CD4-positive, alpha-beta T cell treated with Interleukin-12 subunit alpha and Interleukin-12 subunit beta, for 1 hour (primary cell): ENCODE data around the gene DCX.
"Not testable (repeated sequence)": the region's sequence is repeated elsewhere in the genome, so short reads cannot be mapped to it uniquely, and the experiment has no call there.

Experiments used
- DNase-seq: peaks from one replicate; pipeline ENCODE4 v3.0.0-alpha.2; 2020

The DCX gene

DNA sequence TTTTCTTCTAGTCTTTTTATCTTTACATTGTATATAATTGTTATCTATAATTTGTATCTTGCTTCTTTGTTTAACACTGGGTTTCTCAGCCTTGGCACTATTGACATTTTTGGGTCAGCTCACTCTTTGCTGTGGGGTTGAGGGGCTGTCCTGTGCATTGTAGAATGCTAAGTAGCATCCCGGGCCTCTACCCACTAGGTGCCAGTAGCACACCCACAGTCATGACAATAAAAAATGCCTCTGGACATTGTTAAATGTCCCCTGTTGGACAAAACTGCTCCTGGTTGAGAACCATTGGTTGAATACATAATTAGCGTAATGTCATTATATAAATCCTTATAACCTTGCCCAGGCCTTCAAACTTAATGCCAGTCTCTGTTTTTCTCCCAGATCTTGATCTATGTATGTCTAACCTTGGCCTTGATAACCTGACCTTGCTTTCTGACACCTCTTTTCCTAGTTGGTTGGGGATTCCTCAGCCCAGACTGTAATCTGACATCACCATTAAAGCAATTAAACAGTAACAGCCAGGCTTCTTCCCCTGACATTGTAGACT lies 46.1 kb downstream of the DCX start:
- DNase-seq = no peak

DNA sequence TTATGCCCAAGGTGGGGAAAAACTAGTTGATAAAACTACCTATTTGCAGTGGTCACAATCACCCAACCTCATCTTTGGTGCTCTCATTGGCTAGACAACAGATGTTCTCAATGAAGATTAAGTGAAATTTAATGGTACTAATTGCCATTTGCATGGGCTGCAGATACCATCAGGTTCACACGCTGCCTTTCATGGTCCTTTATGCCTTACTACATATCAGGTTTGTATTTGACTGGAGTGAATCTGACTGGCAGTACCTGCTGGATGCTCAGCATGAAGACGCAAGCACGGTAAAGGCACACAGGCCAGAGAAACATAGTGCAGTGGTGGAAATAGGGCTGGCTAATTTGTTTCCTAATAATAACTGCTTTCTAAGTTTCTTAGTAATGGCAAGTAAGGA lies 48.3 kb downstream of the DCX start:
- DNase-seq = no peak

DNA sequence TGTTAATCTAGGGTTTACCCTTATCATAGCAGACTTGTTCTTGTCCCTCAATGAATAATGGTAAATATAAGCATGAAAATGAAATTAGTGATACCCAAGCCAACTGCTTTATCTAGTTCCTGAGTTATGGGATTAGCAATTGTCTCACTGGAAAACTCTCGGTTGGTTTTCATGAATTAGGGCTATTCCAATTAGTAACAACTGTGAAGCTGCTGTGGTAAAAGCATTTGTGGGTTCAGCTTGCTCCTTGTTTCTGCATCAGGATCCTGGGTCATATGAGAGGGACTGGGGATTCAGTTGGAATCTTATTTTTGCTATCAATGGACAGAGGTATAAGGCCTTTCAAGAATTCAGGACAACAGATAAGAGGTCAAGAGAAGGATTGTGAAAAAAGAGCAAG lies 50.2 kb downstream of the DCX start:
- DNase-seq = no peak

DNA sequence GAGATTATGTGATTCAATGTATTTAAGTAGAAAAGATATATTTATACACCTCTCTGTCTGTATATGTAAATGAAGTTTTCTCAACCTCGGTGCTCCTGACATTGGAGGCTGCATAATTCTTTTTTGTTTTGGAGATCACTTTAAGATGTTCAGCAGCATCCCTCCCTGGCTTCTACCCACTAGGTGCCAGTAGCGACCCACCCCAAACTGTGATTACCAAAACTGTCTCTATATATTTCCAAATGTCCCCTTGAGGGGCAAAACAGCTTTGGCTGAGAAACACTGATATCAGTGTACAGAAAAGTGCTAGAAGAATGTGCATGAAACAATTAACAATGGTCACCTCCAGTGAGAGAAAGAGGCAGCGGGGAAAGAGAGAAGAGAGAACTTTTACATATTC lies 51.2 kb downstream of the DCX start:
- DNase-seq = no peak

DNA sequence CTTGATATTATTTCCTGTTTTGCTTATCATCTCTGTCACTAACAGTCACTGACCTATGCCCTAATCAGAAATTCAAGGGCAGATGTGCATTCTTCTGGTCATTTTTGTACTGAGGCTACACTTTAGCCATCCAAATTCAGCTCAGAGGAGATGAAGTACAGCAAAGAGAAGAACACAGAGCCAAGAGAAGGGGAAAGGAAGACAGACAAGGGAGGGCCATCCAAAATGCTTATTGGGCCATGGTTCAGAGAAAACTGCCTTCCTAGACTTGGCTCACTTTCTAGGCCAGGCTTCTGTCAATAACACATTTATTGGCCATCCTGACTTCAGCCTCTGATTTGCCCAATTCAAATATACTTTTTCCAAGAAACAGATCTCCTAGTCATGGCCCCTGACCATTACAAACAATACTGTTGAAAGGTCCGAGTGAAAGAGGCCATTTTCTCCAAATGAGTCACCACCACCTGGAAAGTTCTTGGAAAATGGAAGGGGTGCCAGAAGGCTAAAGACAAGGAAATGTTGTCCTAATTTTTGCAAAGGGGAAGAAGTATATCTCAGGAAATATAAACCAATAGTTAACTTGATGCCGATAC lies 56.4 kb downstream of the DCX start:
- no peak for DNase-seq

DNA sequence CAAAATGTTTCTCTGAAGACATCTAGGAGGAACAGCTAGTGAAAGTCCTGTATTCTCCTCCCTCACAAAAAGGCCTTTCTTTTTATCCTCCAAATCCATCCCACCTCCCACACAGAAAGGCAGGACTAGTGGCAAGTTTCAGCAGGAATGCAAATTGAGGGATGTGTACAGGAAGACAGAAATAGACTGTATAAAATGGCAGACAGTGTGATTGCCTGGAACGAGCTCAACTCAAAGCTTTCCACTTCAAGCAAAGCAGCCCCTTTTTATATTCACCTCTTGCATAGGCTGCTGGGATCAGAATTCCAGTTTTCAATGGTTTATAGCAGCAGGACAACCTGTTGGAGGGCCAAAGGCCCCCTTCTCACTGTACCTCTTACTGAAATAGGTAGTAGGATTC lies 57.5 kb downstream of the DCX start:
- no peak for DNase-seq

DNA sequence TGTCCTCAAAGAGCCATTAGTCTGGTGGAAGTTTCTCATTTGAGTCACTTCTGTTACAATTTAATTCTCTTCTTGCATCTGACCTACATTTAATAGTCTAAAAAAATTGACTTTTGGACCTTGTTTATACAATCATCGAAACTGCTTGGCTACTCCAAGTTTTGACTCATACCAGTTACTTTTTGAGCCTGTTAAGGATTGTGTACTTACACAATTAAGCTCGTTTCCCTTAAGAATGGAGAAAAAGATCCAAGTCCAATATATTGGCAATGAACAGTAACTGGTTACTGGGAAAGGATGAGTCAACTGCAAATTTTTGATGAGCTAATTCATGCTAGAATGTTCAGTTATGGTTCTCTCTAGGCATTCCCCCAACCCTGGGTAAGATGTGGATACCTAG lies 58.2 kb downstream of the DCX start:
- DNase-seq = no peak

DNA sequence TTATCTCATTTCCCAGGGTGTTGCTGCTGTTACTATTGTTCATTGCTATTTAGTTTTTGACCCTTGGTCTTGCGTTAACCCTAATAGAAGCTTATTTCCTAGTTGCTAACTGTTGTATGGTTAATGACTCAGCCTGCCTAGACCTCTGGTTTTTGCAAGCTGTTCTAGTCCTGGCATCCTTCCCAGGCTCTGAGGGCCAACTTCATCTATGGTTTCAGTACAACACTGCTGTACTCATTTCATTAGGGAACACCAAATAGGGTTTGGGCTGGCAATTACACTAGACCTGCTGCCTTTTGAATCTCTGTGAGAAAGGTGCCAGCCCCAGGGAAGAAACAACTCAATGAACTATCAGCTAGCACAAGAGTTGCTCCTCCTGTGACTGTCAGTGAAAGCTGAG lies 59.6 kb downstream of the DCX start:
- DNase-seq = no peak

DNA sequence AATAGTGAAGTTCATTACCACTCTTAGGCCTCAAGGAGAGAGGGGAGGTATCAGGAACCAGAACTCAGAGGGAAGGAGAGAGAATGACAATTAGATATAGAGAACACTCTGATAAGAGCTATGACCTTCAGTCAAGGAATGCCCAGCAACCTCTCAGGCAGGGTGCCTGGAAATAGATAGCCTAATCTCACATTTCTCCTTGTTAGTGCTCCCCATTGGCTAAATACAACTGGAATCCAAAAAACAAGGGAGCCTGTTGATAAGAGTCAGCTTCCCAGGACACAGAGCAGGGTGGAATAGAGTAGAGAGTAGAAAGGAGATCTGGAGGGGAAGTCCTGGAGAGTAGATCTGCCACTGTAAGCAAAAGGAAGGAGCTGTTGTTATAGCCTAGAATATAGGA lies 62.1 kb downstream of the DCX start:
- no peak for DNase-seq

DNA sequence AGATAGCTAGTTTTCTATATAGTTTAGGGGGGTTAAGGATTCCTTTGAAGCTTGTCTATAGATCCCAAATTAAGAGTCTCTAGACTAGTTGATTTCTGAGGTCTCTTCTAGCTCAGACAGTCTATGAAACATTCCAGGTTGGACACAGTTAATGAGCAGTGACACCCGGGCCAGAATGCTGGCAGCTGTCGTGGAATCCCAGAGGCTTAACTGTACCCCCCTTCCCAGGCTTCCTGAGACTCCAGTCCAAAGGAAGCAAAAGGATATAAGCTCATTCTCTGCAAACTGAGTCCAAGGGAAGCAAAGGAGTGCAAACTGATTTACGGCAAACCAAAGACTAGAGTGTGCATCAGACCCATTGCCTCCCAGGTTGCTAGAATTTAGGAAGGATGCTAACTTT lies 62.9 kb downstream of the DCX start:
- DNase-seq = no peak

DNA sequence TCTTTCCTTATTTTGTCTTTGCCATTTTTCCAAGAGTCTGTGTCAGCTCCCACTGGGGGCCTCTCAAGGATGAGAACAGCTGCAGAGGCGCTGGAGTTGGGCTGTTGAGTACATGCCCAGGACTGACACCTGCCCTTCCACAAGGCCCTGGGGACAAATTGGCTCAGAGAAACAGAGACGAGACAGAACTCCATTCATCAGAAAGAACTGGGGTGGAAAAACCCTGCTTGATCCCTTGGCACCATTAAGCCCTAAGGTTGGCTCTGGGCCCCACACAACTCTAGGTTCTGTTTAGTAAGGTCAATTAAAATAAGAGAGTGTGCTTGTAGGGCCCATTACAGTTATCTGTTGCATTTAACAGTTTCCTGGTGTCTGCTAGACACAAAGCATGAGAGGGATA lies 63.6 kb downstream of the DCX start:
- no peak for DNase-seq

DNA sequence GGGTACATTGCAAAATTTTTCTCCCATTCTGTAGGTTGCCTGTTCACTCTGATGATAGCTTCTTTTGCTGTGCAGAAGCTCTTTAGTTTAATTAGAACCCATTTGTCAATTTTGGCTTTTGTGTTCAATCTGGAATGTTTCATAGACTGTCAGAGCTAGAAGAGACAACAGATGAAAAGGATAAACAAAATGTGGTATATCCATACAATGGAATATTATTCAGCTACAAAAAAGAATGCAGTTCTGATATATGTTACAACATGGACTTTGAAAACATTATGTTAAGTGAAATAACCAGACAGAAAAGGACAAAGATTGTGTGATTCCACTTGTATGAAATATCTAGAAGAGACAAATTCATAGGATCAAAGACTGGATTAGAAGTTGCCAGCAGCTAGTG lies 65.8 kb downstream of the DCX start:
- DNase-seq = not testable (repeated sequence)

DNA sequence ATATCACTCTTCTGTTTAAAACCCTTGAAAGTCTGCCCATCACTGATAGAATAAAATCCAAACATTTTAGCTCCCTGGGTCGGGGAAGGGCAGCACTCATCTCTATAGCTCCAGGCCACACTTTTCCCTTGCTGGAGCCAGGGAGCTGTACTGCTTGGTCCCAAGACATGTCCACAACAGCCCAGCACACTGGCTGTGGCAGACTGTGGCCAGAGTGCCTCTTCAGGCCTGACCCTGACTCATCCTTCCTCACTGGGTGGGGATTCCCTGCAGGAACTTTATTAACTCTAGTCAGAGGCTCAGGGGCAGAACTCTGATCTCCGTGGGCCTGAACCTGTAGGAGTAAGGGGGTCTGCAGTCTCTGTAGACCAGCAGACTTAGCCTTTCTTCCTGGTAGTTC lies 71.9 kb downstream of the DCX start:
- no peak for DNase-seq

DNA sequence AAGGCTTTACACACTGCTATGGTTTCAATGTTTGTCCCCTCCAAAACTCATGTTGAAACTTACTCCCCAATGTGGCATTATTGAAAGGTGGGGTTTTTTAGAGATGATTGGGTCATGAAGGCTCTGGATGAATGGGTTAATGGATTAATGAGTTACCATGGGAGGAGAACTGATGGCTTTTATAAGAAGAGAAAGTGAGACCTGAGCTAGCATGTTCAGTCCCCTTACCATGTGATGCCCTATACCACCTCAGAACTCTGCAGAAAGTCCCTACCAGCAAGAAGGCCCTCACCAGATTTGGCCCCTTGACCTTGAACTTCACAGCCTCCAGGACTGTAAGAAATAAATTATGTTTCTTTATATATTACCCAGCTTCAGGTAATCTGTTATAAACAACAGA lies 72.8 kb downstream of the DCX start:
- DNase-seq = no peak

DNA sequence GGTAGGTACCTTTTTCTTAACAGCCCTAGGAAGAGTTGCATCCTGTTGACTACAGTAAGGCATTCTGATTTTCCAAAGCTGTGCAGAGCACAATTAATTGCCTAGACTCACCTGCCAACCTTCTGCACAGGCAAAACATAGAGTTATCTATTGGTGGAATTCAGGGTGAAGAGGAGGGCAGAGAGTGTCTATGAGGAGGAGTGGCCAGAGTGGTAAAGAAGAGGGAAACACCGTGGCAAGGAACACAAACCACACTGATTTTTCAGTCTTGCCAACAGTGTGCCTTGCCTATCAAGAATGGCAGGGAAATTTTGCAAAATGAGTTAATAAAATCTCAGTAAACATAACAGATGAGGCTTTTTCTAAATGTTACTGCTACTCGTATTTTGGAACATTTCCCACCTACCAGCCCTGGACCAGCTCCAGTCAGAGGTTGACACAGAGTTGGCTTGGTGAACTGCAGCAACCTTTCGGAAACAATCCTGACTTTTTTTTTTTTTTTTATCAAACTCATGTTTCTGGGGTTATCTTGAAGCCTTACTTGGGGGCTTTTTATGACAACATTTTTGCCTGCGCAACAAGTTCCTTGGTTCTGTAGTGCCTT lies 73.8 kb downstream of the DCX start:
- DNase-seq = no peak

DNA sequence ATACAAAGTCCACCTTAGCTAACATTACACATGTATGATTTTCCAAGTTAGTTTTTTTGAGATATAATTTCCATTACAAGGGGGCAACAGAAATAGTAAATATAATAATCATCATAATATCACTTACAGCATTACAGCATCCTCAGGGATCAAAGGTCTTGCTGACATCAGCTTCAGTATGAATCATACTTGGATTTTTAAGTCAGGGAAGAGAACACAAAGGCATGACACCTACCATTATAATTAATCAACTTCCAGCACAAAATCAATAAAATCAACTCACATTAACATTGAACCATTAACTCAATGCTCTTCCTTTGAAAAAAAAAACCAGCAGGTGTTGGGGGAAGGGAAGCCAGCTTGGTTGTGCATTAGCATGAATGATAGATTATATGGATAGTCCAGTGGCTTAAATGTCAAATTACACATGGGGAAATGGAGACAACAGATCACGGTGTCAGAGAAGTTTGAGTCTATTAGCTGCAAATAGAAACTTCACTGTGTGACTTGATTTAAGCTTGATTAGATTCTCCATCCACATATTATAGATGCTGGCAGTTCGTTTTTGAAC lies 74.8 kb downstream of the DCX start:
- no peak for DNase-seq

DNA sequence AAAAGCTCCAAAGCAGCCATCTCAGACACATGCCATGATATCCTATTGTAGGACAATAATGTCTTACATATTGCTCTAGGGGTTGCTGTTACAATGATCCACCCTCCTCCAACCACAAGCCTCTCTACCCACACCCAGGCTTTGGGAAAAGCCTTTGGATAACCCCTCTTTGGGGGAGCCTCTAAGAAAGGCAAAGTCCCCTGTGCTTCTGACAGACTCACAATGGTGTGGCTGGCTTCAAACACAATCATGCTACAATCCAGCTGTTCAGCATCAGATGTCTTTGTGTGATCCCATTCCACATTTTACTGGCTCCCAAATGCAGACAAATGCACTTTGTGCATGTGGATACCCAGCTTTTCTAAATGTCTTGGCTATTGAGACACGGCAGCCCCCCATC lies 75.9 kb downstream of the DCX start:
- DNase-seq = no peak

DNA sequence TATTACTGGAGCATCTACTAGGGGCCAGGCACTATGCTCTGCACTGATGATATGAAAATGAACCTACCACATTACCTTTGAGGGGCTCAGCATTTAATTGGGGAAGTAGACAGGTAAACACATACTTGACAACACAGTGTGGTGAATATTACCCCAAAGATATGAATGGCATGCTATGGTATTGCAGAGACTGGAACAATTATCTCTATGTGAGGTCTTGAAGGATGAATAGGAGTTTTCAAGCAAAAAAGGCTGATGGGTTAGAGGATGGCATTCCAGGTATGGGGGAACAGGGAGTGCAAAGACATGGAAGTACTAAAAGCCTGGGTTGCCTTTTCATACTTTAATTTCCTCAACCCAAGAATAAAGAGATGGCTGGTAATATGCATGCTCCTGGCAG lies 82.6 kb downstream of the DCX start:
- no peak for DNase-seq

DNA sequence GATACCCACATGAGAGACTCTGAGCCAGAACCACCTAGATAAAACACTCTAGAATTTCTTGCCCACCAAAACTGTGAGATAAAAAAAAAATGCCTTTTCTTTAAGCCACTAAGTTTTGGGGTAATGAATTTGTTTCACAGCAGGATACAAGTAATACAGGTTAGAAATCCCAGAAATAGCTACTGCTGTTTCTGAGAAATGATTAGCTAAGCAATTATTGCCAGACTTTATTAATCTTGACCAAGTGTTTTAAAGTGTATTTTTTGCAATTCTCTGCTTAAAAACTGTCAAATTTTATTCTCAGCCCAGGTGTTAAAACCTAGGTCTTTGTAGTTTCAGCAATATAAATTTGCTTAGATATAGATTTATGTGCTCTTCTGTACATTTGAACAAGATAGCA lies 83.1 kb downstream of the DCX start:
- no peak for DNase-seq

DNA sequence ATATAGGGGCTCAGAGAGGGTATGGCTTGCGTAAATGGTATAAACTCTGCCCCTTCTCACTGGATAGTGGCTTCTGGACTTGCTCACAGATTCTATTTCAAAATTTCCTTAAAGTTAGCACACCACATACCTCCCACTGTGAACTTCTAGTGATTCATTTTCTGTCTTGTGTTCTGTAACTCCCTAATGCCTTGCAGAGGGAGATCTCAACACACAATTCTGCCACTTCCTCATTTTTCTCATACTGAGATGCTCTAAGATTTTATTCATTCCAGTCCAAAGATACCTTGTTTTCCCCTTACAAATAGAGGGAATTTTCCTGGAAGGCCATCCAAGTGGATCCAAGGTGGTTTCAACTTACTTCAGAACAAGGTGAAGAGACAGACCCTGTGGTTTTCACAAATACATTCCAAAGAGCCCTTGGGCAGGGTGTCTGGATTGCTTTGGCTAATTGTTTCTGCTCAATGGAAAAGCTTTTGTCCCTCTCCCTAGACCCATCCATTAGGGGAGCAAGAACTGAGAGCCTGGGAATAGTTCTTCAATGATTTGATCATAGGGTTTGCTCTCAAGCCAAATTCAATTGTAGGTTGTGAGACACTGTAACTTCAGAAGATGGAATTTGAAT lies 89.6 kb downstream of the DCX start:
- no peak for DNase-seq

DNA sequence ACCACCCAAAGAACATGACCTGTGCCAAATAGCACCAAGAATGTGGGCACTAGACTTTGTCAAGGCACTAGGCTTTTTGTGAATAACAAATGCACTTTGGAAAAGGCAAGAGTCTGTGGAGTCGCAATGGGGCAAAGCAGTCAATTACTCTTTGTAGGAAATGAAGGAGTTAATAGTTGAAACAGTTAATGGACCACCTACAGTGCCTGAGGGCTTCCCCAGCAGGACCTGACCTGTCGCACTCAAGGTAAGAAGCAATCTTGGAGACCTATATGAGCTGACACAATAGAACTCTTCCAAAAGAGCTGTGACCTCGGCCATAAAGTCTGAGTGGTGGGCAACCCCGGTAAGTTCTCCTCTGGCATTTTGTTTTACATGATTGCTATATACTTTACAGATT lies 92.5 kb downstream of the DCX start:
- DNase-seq = no peak

DNA sequence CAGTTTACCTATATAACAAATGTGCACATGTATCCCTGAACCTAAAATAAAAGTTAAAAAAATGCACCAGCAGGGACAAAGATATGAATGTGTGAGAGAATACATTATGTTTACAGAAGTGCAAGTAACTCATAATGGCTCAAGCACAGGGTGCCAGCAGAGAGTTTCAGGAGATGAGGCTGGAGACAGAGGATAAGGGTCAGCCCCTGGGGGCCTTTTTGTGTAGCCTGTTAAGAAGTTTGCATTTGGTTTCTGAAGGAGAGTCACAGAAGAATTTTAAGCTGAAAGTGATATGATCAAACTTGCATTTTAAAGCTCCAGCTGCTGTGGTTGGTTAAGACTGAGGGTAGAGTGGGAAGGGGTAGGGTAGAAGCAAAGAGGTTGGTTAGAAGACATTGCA lies 93.1 kb downstream of the DCX start:
- DNase-seq = no peak

DNA sequence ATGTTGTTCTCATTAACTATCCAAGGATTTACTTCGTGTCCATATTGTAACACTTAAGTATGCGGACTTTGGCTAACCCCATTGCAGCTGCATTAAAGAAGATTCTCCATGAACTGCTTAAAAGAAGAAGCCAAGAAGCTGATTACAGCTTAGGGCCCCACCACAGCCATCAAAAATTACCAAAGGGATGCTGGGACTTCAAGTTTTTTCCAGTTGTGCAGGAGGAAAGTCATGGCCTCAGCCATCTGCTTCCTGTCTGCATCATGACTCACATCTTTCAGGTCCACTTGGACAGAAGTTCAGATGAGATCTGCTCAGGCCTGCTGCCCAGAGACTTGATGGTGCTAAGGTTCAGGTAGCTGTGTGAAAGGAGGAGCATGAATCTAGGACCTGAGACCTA lies 102.9 kb downstream of the DCX start:
- DNase-seq = no peak

DNA sequence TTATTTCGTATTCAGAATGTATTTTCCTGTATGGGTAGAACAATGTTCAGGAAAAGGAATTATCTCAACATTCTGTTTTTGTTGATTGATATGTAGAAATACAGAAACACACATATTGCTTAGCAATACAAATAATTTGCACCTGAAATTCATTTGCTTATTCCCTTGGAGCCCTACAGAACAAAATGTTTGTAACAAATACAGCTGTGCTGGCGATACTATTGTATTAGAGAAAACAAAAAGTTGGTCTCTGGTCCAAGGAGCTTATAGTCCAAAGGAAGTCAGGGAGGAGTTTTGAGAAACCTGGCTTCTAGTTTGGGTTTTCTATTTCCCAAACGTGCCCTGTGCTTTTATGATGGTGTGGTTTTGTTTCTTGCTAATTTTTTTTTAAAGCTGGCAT lies 104.0 kb downstream of the DCX start:
- DNase-seq = no peak
